ENCODE data around the gene NCAM1. TPM values are rescaled to one million over a fixed set of nuclear protein-coding genes. Genes with fewer than 3 reads are reported as not detected.

NCAM1 gene
- total RNA-seq, 4 donors from 2014 or later: 1.8 to 42.9 (median 10.5) TPM

DNA sequence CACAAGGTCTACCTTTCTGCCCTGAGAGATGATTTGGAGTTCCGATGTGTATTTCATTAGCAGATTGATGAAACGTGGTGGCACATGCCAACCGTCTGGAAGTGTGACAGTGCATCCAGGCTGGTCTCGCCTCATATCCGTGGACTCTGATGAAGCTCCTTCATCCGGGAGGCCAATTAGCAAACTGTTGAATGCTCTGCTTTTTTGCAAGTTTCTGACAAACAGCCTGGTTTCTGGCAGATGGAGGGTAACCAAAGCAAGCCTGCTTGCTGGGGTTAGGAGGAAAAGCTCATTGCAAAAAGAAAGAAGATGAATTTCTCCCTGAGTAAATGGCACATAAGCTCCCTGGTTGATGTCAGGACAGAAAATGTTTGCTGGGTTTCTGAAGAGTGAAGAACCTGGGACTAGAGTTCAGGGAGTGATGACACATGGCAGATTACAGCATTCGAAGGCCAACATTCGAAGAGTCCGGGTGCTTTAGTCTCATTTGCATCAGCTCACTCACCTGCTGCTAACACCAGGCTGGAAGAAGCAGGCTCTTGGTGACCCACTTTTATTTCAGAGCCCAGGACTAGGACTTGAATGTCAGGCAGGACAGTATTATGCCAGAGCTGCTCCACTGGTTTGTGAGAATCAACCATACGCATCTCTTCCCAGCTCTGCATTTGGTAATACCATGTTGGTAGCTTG lies 217.3 kb downstream of the NCAM1 start:
- TF ChIP-seq POLR2A (IDR thresholded peaks at IDR 0.05): no peak
- TF ChIP-seq, protein P1, sequence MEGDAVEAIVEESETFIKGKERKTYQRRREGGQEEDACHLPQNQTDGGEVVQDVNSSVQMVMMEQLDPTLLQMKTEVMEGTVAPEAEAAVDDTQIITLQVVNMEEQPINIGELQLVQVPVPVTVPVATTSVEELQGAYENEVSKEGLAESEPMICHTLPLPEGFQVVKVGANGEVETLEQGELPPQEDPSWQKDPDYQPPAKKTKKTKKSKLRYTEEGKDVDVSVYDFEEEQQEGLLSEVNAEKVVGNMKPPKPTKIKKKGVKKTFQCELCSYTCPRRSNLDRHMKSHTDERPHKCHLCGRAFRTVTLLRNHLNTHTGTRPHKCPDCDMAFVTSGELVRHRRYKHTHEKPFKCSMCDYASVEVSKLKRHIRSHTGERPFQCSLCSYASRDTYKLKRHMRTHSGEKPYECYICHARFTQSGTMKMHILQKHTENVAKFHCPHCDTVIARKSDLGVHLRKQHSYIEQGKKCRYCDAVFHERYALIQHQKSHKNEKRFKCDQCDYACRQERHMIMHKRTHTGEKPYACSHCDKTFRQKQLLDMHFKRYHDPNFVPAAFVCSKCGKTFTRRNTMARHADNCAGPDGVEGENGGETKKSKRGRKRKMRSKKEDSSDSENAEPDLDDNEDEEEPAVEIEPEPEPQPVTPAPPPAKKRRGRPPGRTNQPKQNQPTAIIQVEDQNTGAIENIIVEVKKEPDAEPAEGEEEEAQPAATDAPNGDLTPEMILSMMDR (IDR thresholded peaks at IDR 0.05): no peak
- no peaks in the 10 kb centered on the region for H3K36me3 ChIP-seq
- H3K4me1 ChIP-seq: no peaks in the 10 kb centered on the region
- no peaks in the 10 kb centered on the region for H3K9me3 ChIP-seq
- H3K27me3 ChIP-seq: no peaks in the 10 kb centered on the region
- H3K4me3 ChIP-seq: no peak overlapping the region
- no peak for DNase-seq
- no peak overlapping the region for H3K27ac ChIP-seq

DNA sequence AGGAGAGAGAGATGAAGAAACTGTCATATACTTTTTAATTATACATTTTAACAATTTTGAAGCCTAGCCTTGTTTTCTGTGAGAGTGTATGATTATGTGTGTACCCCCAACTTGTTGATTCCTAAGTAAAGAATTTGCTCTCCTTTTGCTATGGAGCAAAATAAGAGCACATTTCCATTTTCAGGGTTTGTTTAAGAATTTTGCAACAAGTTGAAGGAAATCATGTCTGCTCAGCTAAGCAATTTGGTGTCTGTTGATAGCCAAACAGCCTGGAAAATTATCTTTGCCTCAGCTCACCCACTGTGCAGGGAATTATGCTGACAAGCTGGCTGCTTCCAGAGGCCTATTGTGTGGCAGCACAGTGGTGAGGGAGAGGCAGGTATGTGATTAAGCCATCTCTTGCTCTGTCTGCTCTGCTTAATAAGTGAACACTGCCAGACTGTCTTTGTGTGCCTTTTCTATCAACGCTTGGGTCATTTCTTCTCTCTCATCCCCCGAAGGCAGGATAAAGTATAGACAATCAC lies 218.0 kb downstream of the NCAM1 start:
- DNase-seq: no peak
- TF ChIP-seq POLR2A (IDR thresholded peaks at IDR 0.05): no peak
- TF ChIP-seq, protein P1 (IDR thresholded peaks at IDR 0.05): no peak
- Histone ChIP-seq H3K4me3 (no peak overlapping the region), H3K9me3 (no peaks in the 10 kb centered on the region), H3K36me3 (no peaks in the 10 kb centered on the region), H3K4me1 (no peaks in the 10 kb centered on the region), H3K27ac (no peak overlapping the region), H3K27me3 (no peaks in the 10 kb centered on the region)

DNA sequence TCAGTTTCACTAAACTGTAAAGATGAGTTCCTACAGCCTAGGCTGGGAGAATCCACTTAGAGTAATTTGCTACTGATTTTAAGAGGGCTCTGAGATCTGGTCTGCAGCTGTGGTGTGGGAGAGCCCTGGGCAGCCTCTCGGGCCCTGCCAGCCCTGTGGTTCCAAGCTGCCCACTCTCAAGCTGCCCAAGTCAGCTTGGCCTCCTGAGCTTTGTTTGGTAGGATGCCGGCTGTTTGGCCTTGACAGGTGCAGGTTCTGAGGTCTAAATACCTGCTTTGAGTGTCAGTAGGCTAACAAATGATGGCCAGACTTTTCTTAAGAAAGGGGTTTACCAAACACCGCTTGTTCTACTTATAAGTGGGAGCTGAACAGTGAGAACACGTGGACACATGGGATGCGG lies 219.9 kb downstream of the NCAM1 start:
- H3K9me3 ChIP-seq: no peaks in the 10 kb centered on the region
- no peaks in the 10 kb centered on the region for H3K36me3 ChIP-seq
- no peak overlapping the region for H3K27ac ChIP-seq
- no peak for DNase-seq
- no peaks in the 10 kb centered on the region for H3K27me3 ChIP-seq
- H3K4me3 ChIP-seq: no peak overlapping the region
- no peaks in the 10 kb centered on the region for H3K4me1 ChIP-seq
- TF ChIP-seq, protein P1 (IDR thresholded peaks at IDR 0.05): no peak
- no peak for TF ChIP-seq POLR2A (IDR thresholded peaks at IDR 0.05)

DNA sequence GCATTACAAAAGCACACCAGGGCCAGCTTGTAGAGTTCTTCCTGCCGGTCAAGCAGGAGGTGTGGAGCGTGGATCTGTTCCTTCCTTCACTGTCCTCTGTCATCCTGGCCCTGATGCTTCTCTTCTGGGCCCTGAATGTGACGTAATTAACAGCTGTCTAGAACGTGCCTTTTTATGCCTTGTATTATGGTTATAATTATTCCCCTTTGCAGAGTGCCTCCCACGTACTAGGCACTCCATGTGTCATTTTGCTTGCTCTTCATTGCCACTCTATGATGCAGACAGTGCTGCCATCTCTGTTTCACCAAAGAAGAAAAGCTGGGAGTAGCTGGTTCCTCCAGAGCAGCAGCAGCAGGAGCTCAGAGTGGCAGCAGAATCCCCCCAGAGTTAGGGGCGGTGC lies 221.1 kb downstream of the NCAM1 start:
- H3K36me3 ChIP-seq: no peaks in the 10 kb centered on the region
- no peak overlapping the region for H3K4me3 ChIP-seq
- DNase-seq: no peak
- no peaks in the 10 kb centered on the region for H3K4me1 ChIP-seq
- no peaks in the 10 kb centered on the region for H3K9me3 ChIP-seq
- H3K27ac ChIP-seq: no peak overlapping the region
- no peaks in the 10 kb centered on the region for H3K27me3 ChIP-seq
- TF ChIP-seq, protein P1 (IDR thresholded peaks at IDR 0.05): no peak
- no peak for TF ChIP-seq POLR2A (IDR thresholded peaks at IDR 0.05)

DNA sequence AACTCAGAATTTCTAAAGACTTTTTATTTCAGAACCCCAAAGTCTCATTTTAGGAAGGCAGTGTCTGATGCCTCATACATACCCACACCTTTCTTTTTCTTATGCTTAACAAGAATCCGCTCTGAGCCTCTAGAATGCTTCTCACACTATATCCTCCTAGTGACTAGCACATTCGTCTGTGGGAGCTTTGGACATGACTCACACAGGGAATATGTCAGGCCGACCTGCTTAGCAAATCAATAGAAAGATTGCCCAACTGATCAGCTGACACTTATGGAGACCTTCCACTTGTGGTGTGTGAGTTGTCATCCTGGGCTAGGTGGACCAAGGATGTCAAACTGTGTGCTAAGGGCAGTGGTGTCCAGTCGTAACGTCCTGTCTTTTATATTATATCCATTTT lies 223.3 kb downstream of the NCAM1 start:
- no peak for TF ChIP-seq POLR2A (IDR thresholded peaks at IDR 0.05)
- TF ChIP-seq, protein P1 (IDR thresholded peaks at IDR 0.05): no peak
- no peaks in the 10 kb centered on the region for H3K36me3 ChIP-seq
- H3K4me3 ChIP-seq: no peak overlapping the region
- no peaks in the 10 kb centered on the region for H3K27me3 ChIP-seq
- no peak overlapping the region for H3K27ac ChIP-seq
- no peak for DNase-seq
- no peaks in the 10 kb centered on the region for H3K4me1 ChIP-seq
- H3K9me3 ChIP-seq: no peaks in the 10 kb centered on the region

Data from Peyer's patch (tissue), 4 donors.